Suprapubic skin (tissue), 4 donors: ENCODE results near the gene GNL3L. TPM values are rescaled to one million over a fixed set of nuclear protein-coding genes. Genes with fewer than 3 reads are reported as not detected.
A peak's percentile ranks its signal among the peaks of the same experiment; 100 is the strongest.

Experiments
- DNase-seq, 2 donors: peaks; one replicate each; pipeline ENCODE4 v3.0.0-alpha.2; 2019; ENCODE audit warnings: low spot score in 2 of 2
- H3K27ac ChIP-seq: fragments of 200-600 bp; sonication (generic); one replicate; pipeline ENCODE4 v1.5.1; 2019
- H3K27me3 ChIP-seq: fragments of 200-600 bp; sonication (generic); one replicate; pipeline ENCODE4 v1.5.1; 2019
- H3K36me3 ChIP-seq: fragments of 200-600 bp; sonication (generic); one replicate; pipeline ENCODE4 v1.5.1; 2019
- H3K4me1 ChIP-seq: fragments of 200-600 bp; sonication (generic); one replicate; pipeline ENCODE4 v1.5.1; 2019
- H3K4me3 ChIP-seq: fragments of 200-600 bp; sonication (generic); one replicate; pipeline ENCODE4 v1.5.1; 2019; ENCODE audit warnings: mild to moderate bottlenecking
- H3K9me3 ChIP-seq: fragments of 200-600 bp; sonication (generic); one replicate; pipeline ENCODE4 v1.5.1; 2019
- EP300 ChIP-seq: sonication (generic); formaldehyde crosslinking; IDR thresholded peaks from one replicate; pipeline ENCODE4 v1.6.1; 2017; ENCODE audit warnings: antibody characterized with exemption
- POLR2A ChIP-seq, 2 donors: fragments of 450-650 bp; IDR thresholded peaks; one replicate each; pipeline ENCODE4 v1.6.1; 2017; ENCODE audit warnings: antibody characterized with exemption in 2 of 2, mild to moderate bottlenecking in 2 of 2, moderate library complexity in 2 of 2
- POLR2AphosphoS5 ChIP-seq, 3 donors: sonication (generic); formaldehyde crosslinking; IDR thresholded peaks; one replicate each; pipeline ENCODE4 v1.6.1; 2017; ENCODE audit warnings: antibody characterized with exemption in 3 of 3
- WGBS: methylation state at CpG from one replicate; pipeline ENCODE4 v1.1.5; 2018; 5-methylcytosine and 5-hydroxymethylcytosine counted together
- total RNA-seq, 4 donors: library from RNA; depleted of rRNA; stranded (reverse); fragments of >200 nt; gene quantifications; one replicate each; pipeline ENCODE4 v1.1.0, GENCODE V29; 2016
- TF ChIP-seq, protein P1 (sequence below), 2 donors: fragments of 200-600 bp in 1 of 2; fragments of 450-650 bp in 1 of 2; sonication (generic) in 1 of 2; IDR thresholded peaks; one replicate each; pipeline ENCODE4 v1.5.1; 2016 to 2019; ENCODE audit warnings: antibody characterized with exemption in 2 of 2, mild to moderate bottlenecking in 1 of 2, moderate library complexity in 1 of 2

GNL3L gene
- total RNA-seq, 4 donors from 2014 or later: 28.0 to 39.2 (median 32.4) TPM

GRCh38 chrX:54496517-54496852 is 33.5 kb upstream of the GNL3L start:
- no peaks in the 10 kb centered on the region for H3K36me3 ChIP-seq
- no peaks in the 10 kb centered on the region for H3K27me3 ChIP-seq
- H3K9me3 ChIP-seq: no peaks in the 10 kb centered on the region
- TF ChIP-seq POLR2AphosphoS5 (IDR thresholded peaks at IDR 0.05): no peak
- TF ChIP-seq, protein P1, sequence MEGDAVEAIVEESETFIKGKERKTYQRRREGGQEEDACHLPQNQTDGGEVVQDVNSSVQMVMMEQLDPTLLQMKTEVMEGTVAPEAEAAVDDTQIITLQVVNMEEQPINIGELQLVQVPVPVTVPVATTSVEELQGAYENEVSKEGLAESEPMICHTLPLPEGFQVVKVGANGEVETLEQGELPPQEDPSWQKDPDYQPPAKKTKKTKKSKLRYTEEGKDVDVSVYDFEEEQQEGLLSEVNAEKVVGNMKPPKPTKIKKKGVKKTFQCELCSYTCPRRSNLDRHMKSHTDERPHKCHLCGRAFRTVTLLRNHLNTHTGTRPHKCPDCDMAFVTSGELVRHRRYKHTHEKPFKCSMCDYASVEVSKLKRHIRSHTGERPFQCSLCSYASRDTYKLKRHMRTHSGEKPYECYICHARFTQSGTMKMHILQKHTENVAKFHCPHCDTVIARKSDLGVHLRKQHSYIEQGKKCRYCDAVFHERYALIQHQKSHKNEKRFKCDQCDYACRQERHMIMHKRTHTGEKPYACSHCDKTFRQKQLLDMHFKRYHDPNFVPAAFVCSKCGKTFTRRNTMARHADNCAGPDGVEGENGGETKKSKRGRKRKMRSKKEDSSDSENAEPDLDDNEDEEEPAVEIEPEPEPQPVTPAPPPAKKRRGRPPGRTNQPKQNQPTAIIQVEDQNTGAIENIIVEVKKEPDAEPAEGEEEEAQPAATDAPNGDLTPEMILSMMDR (IDR thresholded peaks at IDR 0.05): no peak
- TF ChIP-seq EP300: no peak
- TF ChIP-seq POLR2A (IDR thresholded peaks at IDR 0.05): no peak
- H3K27ac ChIP-seq: peak overlapping the region; percentile 59
- no peak for DNase-seq
- peak overlapping the region; percentile 73 for H3K4me3 ChIP-seq
- peaks cover 7% of the 10 kb centered on the region for H3K4me1 ChIP-seq
- WGBS: 31% methylated on average over 5 of the region's 5 CpGs

DNA sequence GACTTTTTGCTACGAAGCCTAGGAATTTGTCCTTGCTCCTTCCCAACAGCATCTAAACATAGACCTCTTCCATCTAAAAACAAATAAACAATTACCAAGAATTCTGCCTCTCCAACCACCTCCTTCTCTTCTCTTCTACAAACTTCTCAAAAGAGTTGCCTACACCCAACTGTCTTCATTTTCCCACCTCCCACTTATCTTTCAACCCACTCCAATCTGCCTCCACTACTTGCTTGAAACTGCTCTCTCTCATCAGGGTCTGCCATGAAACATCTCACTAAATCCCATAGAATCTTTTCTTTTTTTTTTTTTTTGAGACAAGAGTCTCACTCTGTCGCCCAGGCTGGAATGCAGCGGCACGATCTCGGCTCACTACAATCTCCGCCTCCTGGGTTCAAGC is 33.1 kb upstream of the GNL3L start:
- H3K27ac ChIP-seq: no peak overlapping the region
- DNase-seq: no peak
- no peaks in the 10 kb centered on the region for H3K9me3 ChIP-seq
- no peaks in the 10 kb centered on the region for H3K27me3 ChIP-seq
- H3K36me3 ChIP-seq: no peaks in the 10 kb centered on the region
- peaks cover 7% of the 10 kb centered on the region for H3K4me1 ChIP-seq
- no peak for TF ChIP-seq EP300
- TF ChIP-seq POLR2A (IDR thresholded peaks at IDR 0.05): no peak
- TF ChIP-seq, protein P1 (IDR thresholded peaks at IDR 0.05): no peak
- TF ChIP-seq POLR2AphosphoS5 (IDR thresholded peaks at IDR 0.05): no peak
- no peak overlapping the region for H3K4me3 ChIP-seq
- 78% methylated on average over 6 of the region's 6 CpGs for WGBS

- H3K4me1 ChIP-seq: no peaks in the 10 kb centered on the region
- TF ChIP-seq, protein P1 (IDR thresholded peaks at IDR 0.05): no peak
- TF ChIP-seq POLR2AphosphoS5 (IDR thresholded peaks at IDR 0.05): no peak
- no peak for TF ChIP-seq EP300
- TF ChIP-seq POLR2A (IDR thresholded peaks at IDR 0.05): no peak
- 56% methylated on average over 4 of the region's 4 CpGs for WGBS
- no peak overlapping the region for H3K27ac ChIP-seq
- no peaks in the 10 kb centered on the region for H3K27me3 ChIP-seq
- DNase-seq: no peak
- H3K4me3 ChIP-seq: no peak overlapping the region
- no peaks in the 10 kb centered on the region for H3K9me3 ChIP-seq
- H3K36me3 ChIP-seq: no peaks in the 10 kb centered on the region
Observed at GRCh38 chrX:54509400-54509799, 20.6 kb upstream of the GNL3L start.

DNA sequence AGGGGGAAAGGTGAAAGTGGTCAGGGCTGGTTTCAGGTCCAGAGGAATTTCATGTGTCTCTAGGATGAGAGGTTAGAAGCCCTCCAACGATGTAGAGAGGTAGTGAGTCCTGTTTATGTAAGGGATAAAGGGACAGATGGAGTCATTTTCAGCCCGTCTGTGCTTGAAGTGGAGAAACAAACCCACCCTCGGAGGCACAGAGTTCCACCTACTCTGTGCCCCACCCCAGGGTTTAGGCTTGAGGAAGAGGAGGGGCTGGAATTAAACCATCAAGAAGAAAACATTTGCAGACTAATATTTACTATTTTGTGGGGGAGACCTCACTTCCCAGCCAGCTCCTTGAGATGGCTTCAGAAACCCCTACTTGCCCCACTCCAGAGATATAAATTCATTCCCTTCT is 868 bp upstream of the GNL3L start:
- Histone ChIP-seq H3K27ac (peak overlapping the region; percentile 84), H3K4me3 (peak overlapping the region; percentile 65), H3K9me3 (no peaks in the 10 kb centered on the region), H3K36me3 (no peaks in the 10 kb centered on the region), H3K27me3 (no peaks in the 10 kb centered on the region), H3K4me1 (peaks cover 21% of the 10 kb centered on the region)
- TF ChIP-seq POLR2AphosphoS5 (IDR thresholded peaks at IDR 0.05): no peak
- TF ChIP-seq EP300: no peak
- TF ChIP-seq, protein P1 (IDR thresholded peaks at IDR 0.05): no peak
- no peak for TF ChIP-seq POLR2A (IDR thresholded peaks at IDR 0.05)
- no peak for DNase-seq
- WGBS: 61% methylated on average over 3 of the region's 3 CpGs

- peak overlapping the region; percentile 84 for H3K27ac ChIP-seq
- WGBS: 50% methylated on average over 15 of the region's 22 CpGs
- H3K36me3 ChIP-seq: no peaks in the 10 kb centered on the region
- no peaks in the 10 kb centered on the region for H3K9me3 ChIP-seq
- H3K27me3 ChIP-seq: no peaks in the 10 kb centered on the region
- TF ChIP-seq, protein P1 (IDR thresholded peaks at IDR 0.05): no peak
- peak in 1 of 3 donors; percentile 3 for TF ChIP-seq POLR2AphosphoS5 (IDR thresholded peaks at IDR 0.05)
- H3K4me1 ChIP-seq: peaks cover 21% of the 10 kb centered on the region
- peak overlapping the region; percentile 65 for H3K4me3 ChIP-seq
- DNase-seq: no peak
Observed at GRCh38 chrX:54530357-54530900, 410 bp downstream of the GNL3L start.
